ENCODE data around the gene FBXW10B. TPM values are rescaled to one million over a fixed set of nuclear protein-coding genes. Genes with fewer than 3 reads are reported as not detected.
"Not testable (repeated sequence)": the region's sequence is repeated elsewhere in the genome, so short reads cannot be mapped to it uniquely, and the experiment has no call there.

Gene FBXW10B
- total and polyA plus RNA-seq, 7 experiments from 2014 or later, result 0.24 to 1.8 (median 0.65) TPM; not detected in 4

- POLR2A ChIA-PET; H3K4me3 Mint-ChIP-seq; DNase-seq; ATAC-seq; H3K36me3 ChIP-seq (ENCODE audit: control insufficient read depth in 2 of 3, insufficient read depth in 3 of 3, low read length in 3 of 3); CTCF ChIA-PET; intact Hi-C loops (cut with micrococcal nuclease); H3K4me1 ChIP-seq (ENCODE audit: control insufficient read depth in 2 of 2, insufficient read depth in 2 of 2, low read length in 2 of 2); H3K27me3 ChIP-seq (ENCODE audit: control insufficient read depth in 2 of 2, insufficient read depth in 2 of 2, low read length in 2 of 2); H3K9me3 ChIP-seq (ENCODE audit: control insufficient read depth in 2 of 3, low read length in 3 of 3); H3K27ac ChIP-seq (ENCODE audit: low read depth, low read length); H3K27ac Mint-ChIP-seq; H3K4me1 Mint-ChIP-seq; H3K4me3 ChIP-seq (ENCODE audit: low read length): not testable (repeated sequence)
- Mint-ChIP-seq H3K27me3 (peaks cover 0 to 13% (median 9%) of the 10 kb centered on the region in 5 donors), H3K9me3 (peaks cover 0 to 11% (median 0%) of the 10 kb centered on the region in 11 donors), H3K36me3 (peaks cover 0 to 14% (median 0%) of the 10 kb centered on the region in 5 donors)
Observed at GRCh38 chr17:15583313-15583712, 36.2 kb downstream of the FBXW10B start.

- H3K27ac ChIP-seq (ENCODE audit: low read depth, low read length); H3K36me3 ChIP-seq (ENCODE audit: control insufficient read depth in 2 of 3, insufficient read depth in 3 of 3, low read length in 3 of 3); H3K9me3 Mint-ChIP-seq; H3K9me3 ChIP-seq (ENCODE audit: control insufficient read depth in 2 of 3, low read length in 3 of 3); DNase-seq; H3K4me3 ChIP-seq (ENCODE audit: low read length); H3K4me1 ChIP-seq (ENCODE audit: control insufficient read depth in 2 of 2, insufficient read depth in 2 of 2, low read length in 2 of 2); H3K27ac Mint-ChIP-seq; H3K36me3 Mint-ChIP-seq; CTCF ChIA-PET; H3K4me1 Mint-ChIP-seq; intact Hi-C loops (cut with micrococcal nuclease); ATAC-seq; H3K4me3 Mint-ChIP-seq; POLR2A ChIA-PET; H3K27me3 ChIP-seq (ENCODE audit: control insufficient read depth in 2 of 2, insufficient read depth in 2 of 2, low read length in 2 of 2): not testable (repeated sequence)
- peaks cover 0 to 14% (median 2%) of the 10 kb centered on the region in 5 donors for H3K27me3 Mint-ChIP-seq
Observed at GRCh38 chr17:15581462-15581861, 38.0 kb downstream of the FBXW10B start.

- H3K27ac ChIP-seq (ENCODE audit: low read depth, low read length); H3K4me3 ChIP-seq (ENCODE audit: low read length); H3K9me3 Mint-ChIP-seq; H3K36me3 Mint-ChIP-seq; H3K36me3 ChIP-seq (ENCODE audit: control insufficient read depth in 2 of 3, insufficient read depth in 3 of 3, low read length in 3 of 3); ATAC-seq; CTCF ChIA-PET; intact Hi-C loops (cut with micrococcal nuclease); H3K4me1 ChIP-seq (ENCODE audit: control insufficient read depth in 2 of 2, insufficient read depth in 2 of 2, low read length in 2 of 2); POLR2A ChIA-PET; H3K4me3 Mint-ChIP-seq; H3K9me3 ChIP-seq (ENCODE audit: control insufficient read depth in 2 of 3, low read length in 3 of 3); H3K27me3 ChIP-seq (ENCODE audit: control insufficient read depth in 2 of 2, insufficient read depth in 2 of 2, low read length in 2 of 2); H3K4me1 Mint-ChIP-seq; H3K27ac Mint-ChIP-seq; DNase-seq: not testable (repeated sequence)
- H3K27me3 Mint-ChIP-seq, result peaks cover 0 to 22% (median 5%) of the 10 kb centered on the region in 5 donors
Observed at GRCh38 chr17:15576848-15577247, 42.7 kb downstream of the FBXW10B start.

GRCh38 chr17:15574660-15575059 lies 44.8 kb downstream of the FBXW10B start:
- H3K27ac ChIP-seq (ENCODE audit: low read depth, low read length); H3K27me3 ChIP-seq (ENCODE audit: control insufficient read depth in 2 of 2, insufficient read depth in 2 of 2, low read length in 2 of 2); H3K27ac Mint-ChIP-seq; ATAC-seq; CTCF ChIA-PET; POLR2A ChIA-PET; H3K4me3 ChIP-seq (ENCODE audit: low read length); H3K4me1 ChIP-seq (ENCODE audit: control insufficient read depth in 2 of 2, insufficient read depth in 2 of 2, low read length in 2 of 2); H3K9me3 ChIP-seq (ENCODE audit: control insufficient read depth in 2 of 3, low read length in 3 of 3); H3K4me1 Mint-ChIP-seq; H3K36me3 ChIP-seq (ENCODE audit: control insufficient read depth in 2 of 3, insufficient read depth in 3 of 3, low read length in 3 of 3); H3K9me3 Mint-ChIP-seq; DNase-seq; H3K4me3 Mint-ChIP-seq; intact Hi-C loops (cut with micrococcal nuclease); H3K36me3 Mint-ChIP-seq: not testable (repeated sequence)
- peaks cover 6 to 23% (median 11%) of the 10 kb centered on the region in 5 donors for H3K27me3 Mint-ChIP-seq

- H3K9me3 Mint-ChIP-seq; DNase-seq; H3K27ac ChIP-seq (ENCODE audit: low read depth, low read length); ATAC-seq; intact Hi-C loops (cut with micrococcal nuclease); CTCF ChIA-PET; H3K36me3 ChIP-seq (ENCODE audit: control insufficient read depth in 2 of 3, insufficient read depth in 3 of 3, low read length in 3 of 3); H3K36me3 Mint-ChIP-seq; POLR2A ChIA-PET; H3K4me1 ChIP-seq (ENCODE audit: control insufficient read depth in 2 of 2, insufficient read depth in 2 of 2, low read length in 2 of 2); H3K27ac Mint-ChIP-seq; H3K4me3 ChIP-seq (ENCODE audit: low read length); H3K4me3 Mint-ChIP-seq; H3K4me1 Mint-ChIP-seq; H3K9me3 ChIP-seq (ENCODE audit: control insufficient read depth in 2 of 3, low read length in 3 of 3); H3K27me3 ChIP-seq (ENCODE audit: control insufficient read depth in 2 of 2, insufficient read depth in 2 of 2, low read length in 2 of 2): not testable (repeated sequence)
- peaks cover 6 to 23% (median 11%) of the 10 kb centered on the region in 5 donors for H3K27me3 Mint-ChIP-seq
Observed at GRCh38 chr17:15573870-15574269, 45.6 kb downstream of the FBXW10B start.

Other genes starting within 250 kb of the FBXW10B start
- gene CDRT4, start 152.1 kb downstream of the FBXW10B start, total RNA-seq, result 10 to 100 TPM in 2 of 5 experiments, 1 to 10 TPM in 3; 1.7 to 11.6 (median 9.7) TPM
- under 1 TPM; 0.45 to 0.91 TPM for gene CDRT4, start 152.1 kb downstream of the FBXW10B start, polyA plus RNA-seq
- gene TVP23C, start 56.2 kb downstream of the FBXW10B start, total RNA-seq, result 10 to 100 TPM; 12.8 to 25.6 (median 22.8) TPM
- 1 to 10 TPM; 4.6 to 5.2 TPM for gene TVP23C, start 56.2 kb downstream of the FBXW10B start, polyA plus RNA-seq
- gene TRIM16, start 64.6 kb upstream of the FBXW10B start, total RNA-seq, result 10 to 100 TPM in 1 of 5 experiments, 1 to 10 TPM in 4; 6.3 to 23.9 (median 7.4) TPM
- 1 to 10 TPM; 2.0 to 5.4 TPM for gene TRIM16, start 64.6 kb upstream of the FBXW10B start, polyA plus RNA-seq
- gene ZNF286A, start 80.0 kb upstream of the FBXW10B start, total RNA-seq, result 10 to 100 TPM; 14.7 to 32.1 (median 23.6) TPM
- 10 to 100 TPM; 15.4 to 16.3 TPM for gene ZNF286A, start 80.0 kb upstream of the FBXW10B start, polyA plus RNA-seq
- under 1 TPM in 1 of 5 experiments, not detected in 4; 0.43 TPM for gene TBC1D26, start 112.6 kb upstream of the FBXW10B start, total RNA-seq
- gene TBC1D26, start 112.6 kb upstream of the FBXW10B start, polyA plus RNA-seq, result not detected

All from naive thymus-derived CD4-positive, alpha-beta T cell (primary cell).